Stomach (tissue), 9 donors: ENCODE results near the gene ZDHHC18. TPM values are rescaled to one million over a fixed set of nuclear protein-coding genes. Genes with fewer than 3 reads are reported as not detected.

ENCODE experiments used
- DNase-seq, 2 donors: peaks; one replicate each; pipeline versions ENCODE4 v3.0.0 to v3.0.0-alpha.2; 2013 to 2019
- H3K27ac ChIP-seq, 5 donors: fragments of 200-600 bp in 4 of 5; sonication (generic) in 4 of 5; one replicate each; pipeline ENCODE4 v1.5.1; 2013 to 2019; ENCODE audit warnings: mild to moderate bottlenecking in 1 of 5, moderate library complexity in 1 of 5
- H3K27me3 ChIP-seq, 3 donors: fragments of 200-600 bp; sonication (generic); one replicate each; pipeline ENCODE4 v1.5.1; 2017 to 2019; ENCODE audit warnings: mixed run types in 1 of 3
- H3K36me3 ChIP-seq, 4 donors: fragments of 200-600 bp; sonication (generic); 1 replicate in 3 of 4; 2 replicates in 1 of 4; pipeline ENCODE4 v1.5.1; 2016 to 2019
- H3K4me1 ChIP-seq, 4 donors: fragments of 200-600 bp; sonication (generic); one replicate each; pipeline ENCODE4 v1.5.1; 2016 to 2019
- H3K4me3 ChIP-seq, 4 donors: fragments of 200-600 bp; sonication (generic) in 3 of 4; one replicate each; pipeline ENCODE4 v1.5.1; 2016 to 2019; ENCODE audit warnings: mild to moderate bottlenecking in 1 of 4
- H3K9me3 ChIP-seq, 4 donors: fragments of 200-600 bp; sonication (generic); one replicate each; pipeline ENCODE4 v1.5.1; 2016 to 2019
- EP300 ChIP-seq: sonication (generic); formaldehyde crosslinking; IDR thresholded peaks from one replicate; pipeline ENCODE4 v1.6.1; 2017; ENCODE audit warnings: antibody characterized with exemption
- POLR2A ChIP-seq, 4 donors: fragments of 450-650 bp; IDR thresholded peaks; one replicate each; pipeline ENCODE4 v1.6.1; 2016; ENCODE audit warnings: antibody characterized with exemption in 4 of 4, control low read depth in 2 of 4, mild to moderate bottlenecking in 1 of 4, moderate library complexity in 1 of 4
- POLR2AphosphoS5 ChIP-seq, 3 donors: sonication (generic); formaldehyde crosslinking; IDR thresholded peaks; one replicate each; pipeline ENCODE4 v1.6.1; 2016; ENCODE audit warnings: antibody characterized with exemption in 3 of 3
- WGBS, 5 donors: extraction: QIAGEN DNeasy Blood & Tissue Kit in 3 of 5; methylation state at CpG; one replicate each; pipeline versions ENCODE4 v1.1.5 to v1.1.7; 2013 to 2018; 5-methylcytosine and 5-hydroxymethylcytosine counted together
- intact Hi-C: fragments of 100-400 bp; cut with DNase I; formaldehyde crosslinking; loops from one replicate; pipeline ENCODE4 v1.15.1; 2023; ENCODE audit warnings: low total_unique reads
- polyA plus RNA-seq, 3 donors: library from polyadenylated mRNA; stranded (reverse); fragments of 200-250 nt; gene quantifications; one replicate each; pipeline ENCODE4 v1.2.3, GENCODE V29; 2013
- total RNA-seq, 5 donors: library from RNA; depleted of rRNA; stranded (reverse); fragments of >200 nt; gene quantifications; one replicate each; pipeline versions ENCODE4 v1.1.0 to v1.2.3, GENCODE V29; 2014 to 2016
- TF ChIP-seq, protein P1 (sequence below), 7 experiments: fragments of 450-650 bp in 4 of 7; fragments of 200-600 bp in 3 of 7; sonication (generic) in 3 of 7; IDR thresholded peaks; one replicate each; pipeline ENCODE4 v1.5.1; 2016 to 2019; ENCODE audit warnings: antibody characterized with exemption in 7 of 7, control low read depth in 2 of 7, mild to moderate bottlenecking in 1 of 7
- donor health status: healthy with polysubstance abuse.
- donor health status: Bipolar disorder and iron deficiency.
- donor health status: healthy.

ZDHHC18 gene
- total and polyA plus RNA-seq, 8 donors = 5.2 to 81.7 (median 9.2) TPM

DNA sequence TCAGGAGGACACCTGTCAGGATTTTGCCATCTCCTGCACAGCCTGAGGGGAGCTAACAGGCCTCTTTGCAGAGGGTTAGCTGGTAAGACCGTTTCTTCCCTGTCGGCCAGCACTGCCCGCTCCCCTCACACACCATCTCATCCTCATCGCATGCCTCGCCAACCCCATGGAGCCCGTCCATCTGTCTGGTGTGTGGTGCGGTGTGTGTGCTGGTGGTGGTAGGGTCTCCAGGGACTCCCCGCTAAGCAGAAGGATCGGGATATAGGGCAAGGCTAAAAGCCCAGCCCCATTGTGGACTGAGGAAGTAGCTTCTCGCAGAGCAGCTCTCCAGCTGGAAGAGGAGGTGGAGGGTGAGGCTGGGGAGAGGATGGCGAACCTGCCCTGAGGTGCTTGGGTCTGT lies 29.7 kb downstream of the ZDHHC18 start:
- no peak for DNase-seq
- TF ChIP-seq EP300 (no peak), POLR2A (IDR thresholded peaks at IDR 0.05) (no peak), POLR2AphosphoS5 (IDR thresholded peaks at IDR 0.05) (no peak)
- TF ChIP-seq, protein P1, sequence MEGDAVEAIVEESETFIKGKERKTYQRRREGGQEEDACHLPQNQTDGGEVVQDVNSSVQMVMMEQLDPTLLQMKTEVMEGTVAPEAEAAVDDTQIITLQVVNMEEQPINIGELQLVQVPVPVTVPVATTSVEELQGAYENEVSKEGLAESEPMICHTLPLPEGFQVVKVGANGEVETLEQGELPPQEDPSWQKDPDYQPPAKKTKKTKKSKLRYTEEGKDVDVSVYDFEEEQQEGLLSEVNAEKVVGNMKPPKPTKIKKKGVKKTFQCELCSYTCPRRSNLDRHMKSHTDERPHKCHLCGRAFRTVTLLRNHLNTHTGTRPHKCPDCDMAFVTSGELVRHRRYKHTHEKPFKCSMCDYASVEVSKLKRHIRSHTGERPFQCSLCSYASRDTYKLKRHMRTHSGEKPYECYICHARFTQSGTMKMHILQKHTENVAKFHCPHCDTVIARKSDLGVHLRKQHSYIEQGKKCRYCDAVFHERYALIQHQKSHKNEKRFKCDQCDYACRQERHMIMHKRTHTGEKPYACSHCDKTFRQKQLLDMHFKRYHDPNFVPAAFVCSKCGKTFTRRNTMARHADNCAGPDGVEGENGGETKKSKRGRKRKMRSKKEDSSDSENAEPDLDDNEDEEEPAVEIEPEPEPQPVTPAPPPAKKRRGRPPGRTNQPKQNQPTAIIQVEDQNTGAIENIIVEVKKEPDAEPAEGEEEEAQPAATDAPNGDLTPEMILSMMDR (IDR thresholded peaks at IDR 0.05) = no peak
- peaks cover 0 to 25% (median 0%) of the 10 kb centered on the region in 4 donors for H3K4me1 ChIP-seq
- peaks cover 26 to 73% (median 70%) of the 10 kb centered on the region in 4 donors for H3K36me3 ChIP-seq
- no peaks in the 10 kb centered on the region for H3K27me3 ChIP-seq
- intact Hi-C loops = no loop called here
- H3K4me3 ChIP-seq = no peak overlapping the region
- H3K9me3 ChIP-seq = no peaks in the 10 kb centered on the region
- H3K27ac ChIP-seq = no peak overlapping the region
- WGBS, 5 donors = 84 to 96% (median 92%) methylated on average over 10 to 11 of the region's 11 CpGs

DNA sequence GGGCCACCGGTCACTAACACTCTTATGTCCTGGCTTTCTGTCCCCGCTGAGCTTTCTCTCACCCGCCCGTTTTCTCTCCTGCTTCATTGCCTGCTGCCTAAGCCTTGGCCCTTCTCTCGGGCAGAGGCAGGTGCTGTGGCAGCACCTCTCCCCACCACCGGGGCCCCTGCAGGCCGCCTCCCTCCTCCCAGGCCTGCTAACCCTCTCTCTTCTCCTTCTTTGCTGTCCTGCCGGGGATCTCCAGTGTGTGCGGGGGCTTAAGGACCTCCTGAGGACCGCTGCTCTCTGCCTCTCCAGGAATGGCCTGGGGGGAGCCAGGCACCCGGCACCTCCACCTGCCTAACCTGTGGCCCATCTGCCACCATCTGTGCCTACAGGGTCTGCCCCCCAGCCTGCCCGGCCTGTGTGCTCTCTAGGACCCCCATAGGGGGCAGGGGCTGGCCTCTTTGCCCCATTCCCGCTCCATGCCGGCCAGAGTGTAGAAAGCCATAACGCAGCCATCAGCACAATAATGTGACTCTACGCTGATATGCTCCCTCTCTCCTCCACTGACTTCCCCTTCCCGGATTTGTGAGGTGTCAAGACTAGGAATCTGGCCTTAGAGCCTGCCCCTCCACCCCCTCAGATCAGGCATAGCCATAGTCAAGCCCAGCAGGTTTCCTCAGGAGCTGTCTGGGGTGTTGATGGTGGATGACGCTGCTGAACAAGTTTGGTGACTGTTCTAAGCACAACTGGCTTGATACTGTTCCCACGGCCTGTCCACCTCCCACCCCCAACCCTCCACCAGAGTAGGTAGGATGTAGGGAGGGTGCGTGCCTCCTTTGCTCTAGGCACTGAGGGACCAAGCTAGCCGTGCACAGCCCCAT lies 30.3 kb downstream of the ZDHHC18 start:
- DNase-seq = peak in 1 of 2 donors; percentile 23
- peaks cover 0 to 29% (median 0%) of the 10 kb centered on the region in 4 donors for H3K4me1 ChIP-seq
- H3K4me3 ChIP-seq = no peak overlapping the region
- no peaks in the 10 kb centered on the region for H3K9me3 ChIP-seq
- WGBS, 5 donors = 74 to 89% (median 86%) methylated on average over 20 to 21 of the region's 21 CpGs
- no peak overlapping the region for H3K27ac ChIP-seq
- intact Hi-C loops = no loop called here
- no peaks in the 10 kb centered on the region for H3K27me3 ChIP-seq
- peaks cover 19 to 67% (median 64%) of the 10 kb centered on the region in 4 donors for H3K36me3 ChIP-seq
- TF ChIP-seq EP300 (no peak), POLR2AphosphoS5 (IDR thresholded peaks at IDR 0.05) (no peak), POLR2A (IDR thresholded peaks at IDR 0.05) (no peak)
- TF ChIP-seq, protein P1 (IDR thresholded peaks at IDR 0.05) = no peak

DNA sequence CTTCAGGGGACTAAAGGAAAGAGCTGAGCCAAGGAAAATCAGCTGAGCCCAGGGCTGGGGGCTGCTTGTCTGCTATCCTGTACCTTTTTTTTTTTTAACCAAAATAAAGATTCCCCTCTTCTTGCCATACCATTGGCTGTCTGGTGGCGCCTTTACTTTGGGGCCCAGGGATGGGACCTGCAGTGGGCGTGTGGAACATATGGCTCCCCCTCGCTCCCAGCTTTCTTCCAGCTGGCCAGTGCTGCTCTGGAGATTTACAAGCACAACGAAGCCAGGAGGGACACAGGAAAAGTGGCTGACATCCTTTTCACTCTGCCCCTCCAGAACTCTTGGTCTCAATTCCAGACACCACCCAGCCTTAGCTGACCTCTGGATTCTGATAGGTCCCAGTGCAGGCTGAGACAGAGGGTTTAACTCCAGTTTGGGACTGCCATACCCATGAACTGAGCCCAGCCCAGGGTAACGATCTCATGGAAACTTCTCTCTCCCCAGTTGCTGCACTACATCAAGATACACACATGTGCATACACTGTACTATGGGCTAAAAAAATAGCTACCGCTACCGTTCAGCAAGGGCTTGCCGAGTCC lies 31.1 kb downstream of the ZDHHC18 start:
- no peak for DNase-seq
- Histone ChIP-seq H3K36me3 (peaks cover 15 to 59% (median 56%) of the 10 kb centered on the region in 4 donors), H3K27ac (no peak overlapping the region), H3K9me3 (no peaks in the 10 kb centered on the region), H3K4me3 (no peak overlapping the region), H3K4me1 (peaks cover 0 to 36% (median 0%) of the 10 kb centered on the region in 4 donors), H3K27me3 (no peaks in the 10 kb centered on the region)
- 84 to 93% (median 88%) methylated on average over 4 to 8 of the region's 8 CpGs for WGBS, 5 donors
- no peak for TF ChIP-seq POLR2AphosphoS5 (IDR thresholded peaks at IDR 0.05)
- no peak for TF ChIP-seq EP300
- TF ChIP-seq, protein P1 (IDR thresholded peaks at IDR 0.05) = no peak
- no peak for TF ChIP-seq POLR2A (IDR thresholded peaks at IDR 0.05)
- intact Hi-C loops = no loop called here

DNA sequence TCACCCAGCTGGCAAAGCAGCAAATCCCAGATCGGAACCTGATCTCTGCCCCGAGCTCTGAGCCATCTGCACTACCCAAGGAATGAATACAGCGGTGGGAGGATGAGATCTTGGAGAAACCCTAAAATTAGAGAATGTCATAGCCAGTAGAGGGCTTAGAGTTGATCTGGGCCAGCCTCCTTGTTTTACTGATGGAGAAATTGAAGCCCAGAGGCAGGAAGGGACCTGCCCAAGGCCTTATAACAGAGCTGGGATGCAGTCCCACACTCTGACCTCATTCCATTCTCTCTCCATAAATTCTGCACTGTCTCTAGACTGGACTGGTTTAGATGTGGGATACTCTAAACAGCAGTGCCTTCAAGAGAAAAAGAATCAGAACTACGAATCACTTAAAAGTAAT lies 31.7 kb downstream of the ZDHHC18 start:
- DNase-seq = no peak

More for the DNA sequence above, 31.7 kb downstream of the ZDHHC18 start:
- no peak overlapping the region for H3K4me3 ChIP-seq
- peaks cover 0 to 34% (median 2%) of the 10 kb centered on the region in 4 donors for H3K4me1 ChIP-seq
- no peaks in the 10 kb centered on the region for H3K27me3 ChIP-seq
- H3K9me3 ChIP-seq = no peaks in the 10 kb centered on the region
- H3K27ac ChIP-seq = no peak overlapping the region
- intact Hi-C loops = no loop called here
- 78 to 95% (median 92%) methylated on average over 4 of the region's 4 CpGs for WGBS, 5 donors
- TF ChIP-seq POLR2AphosphoS5 (IDR thresholded peaks at IDR 0.05) = no peak
- no peak for TF ChIP-seq EP300
- no peak for TF ChIP-seq POLR2A (IDR thresholded peaks at IDR 0.05)
- TF ChIP-seq, protein P1 (IDR thresholded peaks at IDR 0.05) = no peak
- H3K36me3 ChIP-seq = peaks cover 11 to 53% (median 51%) of the 10 kb centered on the region in 4 donors
